ENCODE data around the gene NDOR1. TPM values are rescaled to one million over a fixed set of nuclear protein-coding genes. Genes with fewer than 3 reads are reported as not detected.

The NDOR1 gene
- total RNA-seq, 1 donor from 2014 or later, result 26.9 TPM

GRCh38 chr9:137263506-137263905 lies 58.0 kb downstream of the NDOR1 start:
- TF ChIP-seq, protein P1, sequence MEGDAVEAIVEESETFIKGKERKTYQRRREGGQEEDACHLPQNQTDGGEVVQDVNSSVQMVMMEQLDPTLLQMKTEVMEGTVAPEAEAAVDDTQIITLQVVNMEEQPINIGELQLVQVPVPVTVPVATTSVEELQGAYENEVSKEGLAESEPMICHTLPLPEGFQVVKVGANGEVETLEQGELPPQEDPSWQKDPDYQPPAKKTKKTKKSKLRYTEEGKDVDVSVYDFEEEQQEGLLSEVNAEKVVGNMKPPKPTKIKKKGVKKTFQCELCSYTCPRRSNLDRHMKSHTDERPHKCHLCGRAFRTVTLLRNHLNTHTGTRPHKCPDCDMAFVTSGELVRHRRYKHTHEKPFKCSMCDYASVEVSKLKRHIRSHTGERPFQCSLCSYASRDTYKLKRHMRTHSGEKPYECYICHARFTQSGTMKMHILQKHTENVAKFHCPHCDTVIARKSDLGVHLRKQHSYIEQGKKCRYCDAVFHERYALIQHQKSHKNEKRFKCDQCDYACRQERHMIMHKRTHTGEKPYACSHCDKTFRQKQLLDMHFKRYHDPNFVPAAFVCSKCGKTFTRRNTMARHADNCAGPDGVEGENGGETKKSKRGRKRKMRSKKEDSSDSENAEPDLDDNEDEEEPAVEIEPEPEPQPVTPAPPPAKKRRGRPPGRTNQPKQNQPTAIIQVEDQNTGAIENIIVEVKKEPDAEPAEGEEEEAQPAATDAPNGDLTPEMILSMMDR (conservative IDR thresholded peaks at IDR 0.05; ENCODE audit: low read depth, low read length), result no peak
- H3K4me3 ChIP-seq (ENCODE audit: low read depth, low read length), result no peak overlapping the region
- DNase-seq (ENCODE audit: low read depth), result no peak

GRCh38 chr9:137264067-137264466 lies 58.6 kb downstream of the NDOR1 start:
- no peak overlapping the region for H3K4me3 ChIP-seq (ENCODE audit: low read depth, low read length)
- no peak for DNase-seq (ENCODE audit: low read depth)
- TF ChIP-seq, protein P1 (conservative IDR thresholded peaks at IDR 0.05; ENCODE audit: low read depth, low read length), result no peak

DNA sequence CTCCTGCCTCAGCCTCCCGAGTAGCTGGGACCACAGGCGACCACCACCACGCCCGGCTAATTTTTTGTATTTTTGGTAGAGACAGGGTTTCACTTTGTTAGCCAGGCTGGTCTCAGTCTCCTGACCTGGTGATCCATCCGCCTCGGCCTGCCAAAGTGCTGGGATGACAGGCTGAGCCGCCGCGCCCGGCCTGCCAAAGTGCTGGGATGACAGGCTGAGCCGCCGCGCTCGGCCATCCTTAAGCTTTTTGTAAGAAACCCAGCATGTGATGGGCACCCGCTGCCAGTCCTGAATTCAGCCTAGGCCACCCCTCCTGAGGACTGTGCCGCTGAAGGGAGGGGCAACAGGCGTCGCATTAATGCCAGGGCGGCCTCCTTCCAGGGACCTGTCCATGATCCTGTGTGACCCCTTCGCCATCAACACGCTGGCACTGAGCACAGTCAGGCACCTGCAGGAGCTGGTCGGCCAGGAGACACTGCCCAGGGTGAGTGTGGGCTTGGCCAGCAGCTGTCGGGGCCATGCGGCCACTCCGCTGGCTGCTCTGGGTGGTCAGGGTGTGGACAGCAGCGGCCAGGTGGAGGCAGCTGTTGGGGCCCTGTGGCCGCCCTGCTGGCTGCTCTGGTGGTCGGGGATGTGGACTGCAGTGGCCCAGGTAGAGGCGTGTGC lies 60.1 kb downstream of the NDOR1 start:
- DNase-seq (ENCODE audit: low read depth), result no peak

GRCh38 chr9:137266162-137266527 lies 60.6 kb downstream of the NDOR1 start:
- H3K4me3 ChIP-seq (ENCODE audit: low read depth, low read length), result no peak overlapping the region
- DNase-seq (ENCODE audit: low read depth), result no peak
- TF ChIP-seq, protein P1 (conservative IDR thresholded peaks at IDR 0.05; ENCODE audit: low read depth, low read length), result no peak

More for the DNA sequence above, 60.1 kb downstream of the NDOR1 start:
- TF ChIP-seq, protein P1 (conservative IDR thresholded peaks at IDR 0.05; ENCODE audit: low read depth, low read length), result no peak
- no peak overlapping the region for H3K4me3 ChIP-seq (ENCODE audit: low read depth, low read length)

Other genes starting within 250 kb of the NDOR1 start
- gene PTGDS, start 228.2 kb upstream of the NDOR1 start, total RNA-seq, result not detected in 2 replicates
- gene LCNL1, start 222.7 kb upstream of the NDOR1 start, total RNA-seq, result not detected in 2 replicates
- 70.1 and 81.7 TPM in 2 replicates for gene PAXX, start 213.3 kb upstream of the NDOR1 start, total RNA-seq
- gene CLIC3, start 209.1 kb upstream of the NDOR1 start, total RNA-seq, result 2.2 and 2.4 TPM in 2 replicates
- 3.0 and 7.6 TPM in 2 replicates for gene ABCA2, start 177.5 kb upstream of the NDOR1 start, total RNA-seq
- gene FUT7, start 173.6 kb upstream of the NDOR1 start, total RNA-seq, result not detected in 2 replicates
- gene NPDC1, start 159.5 kb upstream of the NDOR1 start, total RNA-seq, result 19.7 and 47.7 TPM in 2 replicates
- gene ENTPD2, start 151.6 kb upstream of the NDOR1 start, total RNA-seq, result 0.87 TPM in 1 of 2 replicates, not detected in the other
- 25.6 and 51.3 TPM in 2 replicates for gene SAPCD2, start 135.1 kb upstream of the NDOR1 start, total RNA-seq
- 2.1 and 2.2 TPM in 2 replicates for gene UAP1L1, start 128.2 kb upstream of the NDOR1 start, total RNA-seq
- 46.0 and 74.3 TPM in 2 replicates for gene MAN1B1, start 118.7 kb upstream of the NDOR1 start, total RNA-seq
- 66.9 and 125 TPM in 2 replicates for gene DPP7, start 91.0 kb upstream of the NDOR1 start, total RNA-seq
- gene GRIN1, start 66.5 kb upstream of the NDOR1 start, total RNA-seq, result not detected in 2 replicates
- gene LRRC26, start 35.6 kb upstream of the NDOR1 start, total RNA-seq, result not detected in 2 replicates
- gene TMEM210, start 33.6 kb upstream of the NDOR1 start, total RNA-seq, result not detected in 2 replicates
- 16.7 TPM in 2 replicates for gene ANAPC2, start 17.1 kb upstream of the NDOR1 start, total RNA-seq
- gene SSNA1, start 17.0 kb upstream of the NDOR1 start, total RNA-seq, result 139 and 185 TPM in 2 replicates
- 10.5 and 13.5 TPM in 2 replicates for gene TPRN, start 5.0 kb upstream of the NDOR1 start, total RNA-seq
- gene TMEM203, start 52 bp upstream of the NDOR1 start, total RNA-seq, result 39.4 and 44.9 TPM in 2 replicates
- gene RNF208, start 16.5 kb downstream of the NDOR1 start, total RNA-seq, result 0.22 and 1.5 TPM in 2 replicates
- 0.17 and 0.94 TPM in 2 replicates for gene CYSRT1, start 19.5 kb downstream of the NDOR1 start, total RNA-seq
- not detected in 2 replicates for gene RNF224, start 21.8 kb downstream of the NDOR1 start, total RNA-seq
- 0.07 TPM in 1 of 2 replicates, not detected in the other for gene SLC34A3, start 25.2 kb downstream of the NDOR1 start, total RNA-seq
- gene TUBB4B, start 35.6 kb downstream of the NDOR1 start, total RNA-seq, result 725 and 1,240 TPM in 2 replicates
- not detected in 2 replicates for gene STPG3, start 45.6 kb downstream of the NDOR1 start, total RNA-seq
- 47.7 and 71.0 TPM in 2 replicates for gene NELFB, start 49.6 kb downstream of the NDOR1 start, total RNA-seq
- gene TOR4A, start 72.0 kb downstream of the NDOR1 start, total RNA-seq, result 48.5 and 56.1 TPM in 2 replicates
- 2.2 and 4.9 TPM in 2 replicates for gene NRARP, start 96.6 kb downstream of the NDOR1 start, total RNA-seq
- gene EXD3, start 217.5 kb downstream of the NDOR1 start, total RNA-seq, result 4.1 and 29.2 TPM in 2 replicates
- 0.14 and 2.1 TPM in 2 replicates for gene NOXA1, start 217.7 kb downstream of the NDOR1 start, total RNA-seq
- not detected in 2 replicates for gene ENTPD8, start 235.7 kb downstream of the NDOR1 start, total RNA-seq

All from epithelial cell of proximal tubule (primary cell).